GM20431 (cell line): ENCODE measurements around the gene EMB.

Experiments used
- in situ Hi-C: fragments of 300-500 bp; cut with MseI, MboI; formaldehyde crosslinking; loops from one replicate; pipeline ENCODE4 v1.15.0; 2020; ENCODE audit warnings: low sequenced_read_pairs; ENCODE audit not compliant: unreplicated experiment

EMB gene

GRCh38 chr5:50352382-50352781 lies 88.7 kb downstream of the EMB start:
- in situ Hi-C loops = no loop called here
